Activated CD4-positive, alpha-beta T cell treated with anti-CD3 and anti-CD28 coated beads, Interleukin-2, amount 10 ng/mL, durations not matched to agents 24 days and 14 days (primary cell): ENCODE data around the gene NFIB. TPM values are rescaled to one million over a fixed set of nuclear protein-coding genes. Genes with fewer than 3 reads are reported as not detected.

Experiments used
- DNase-seq: peaks from one replicate; pipeline ENCODE4 v3.0.0; 2022
- H3K27ac Mint-ChIP-seq: one replicate; pipeline ENCODE4 v1.8.0; 2022; ENCODE audit warnings: mild to moderate bottlenecking, mixed read lengths
- H3K27me3 Mint-ChIP-seq: one replicate; pipeline ENCODE4 v1.8.0; 2022; ENCODE audit warnings: mixed read lengths
- H3K36me3 Mint-ChIP-seq: one replicate; pipeline ENCODE4 v1.8.0; 2022; ENCODE audit warnings: low read depth, mild to moderate bottlenecking, mixed read lengths
- H3K4me1 Mint-ChIP-seq: one replicate; pipeline ENCODE4 v1.8.0; 2021; ENCODE audit warnings: mixed read lengths
- H3K4me3 Mint-ChIP-seq: one replicate; pipeline ENCODE4 v1.8.0; 2022; ENCODE audit warnings: mild to moderate bottlenecking, moderate library complexity, mixed read lengths
- H3K9me3 Mint-ChIP-seq: one replicate; pipeline ENCODE4 v1.8.0; 2021; ENCODE audit warnings: mixed read lengths
- intact Hi-C: fragments of 100-400 bp; cut with micrococcal nuclease; formaldehyde crosslinking; loops from one replicate; pipeline ENCODE4 v1.15.1; 2023
- total RNA-seq: library from RNA; stranded (reverse); gene quantifications from 2 replicates; pipeline ENCODE4 v1.2.3, GENCODE V29; 2022

Gene NFIB
- total RNA-seq, 1 donor from 2014 or later = not detected

DNA sequence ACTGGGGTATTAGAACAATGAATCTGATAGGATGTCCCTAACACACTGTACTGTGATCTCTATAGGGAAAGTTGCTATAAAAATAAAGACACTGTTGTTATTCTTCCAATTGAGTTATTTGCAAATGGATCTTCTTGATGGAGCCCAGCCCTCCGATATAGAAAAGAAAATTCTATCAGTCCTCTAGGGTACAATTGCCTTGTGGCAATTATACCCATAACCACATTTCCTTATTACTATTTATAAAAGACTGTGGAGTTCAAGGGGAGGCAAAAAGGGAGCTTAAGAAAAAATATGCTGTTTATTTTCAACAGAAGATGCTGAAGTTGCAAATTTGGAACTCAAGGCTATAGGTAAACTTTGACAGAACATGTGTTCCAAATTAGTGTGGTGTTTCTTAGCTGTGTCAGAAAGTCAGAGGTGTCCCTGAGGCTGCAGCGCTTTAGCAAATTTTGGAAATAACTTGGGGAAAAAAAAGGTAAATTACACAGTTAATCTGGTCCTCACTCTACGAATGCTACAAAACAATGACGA is 116.5 kb downstream of the NFIB start:
- H3K36me3 Mint-ChIP-seq = no peaks in the 10 kb centered on the region
- no peak overlapping the region for H3K4me3 Mint-ChIP-seq
- no peak for DNase-seq
- no peaks in the 10 kb centered on the region for H3K9me3 Mint-ChIP-seq
- intact Hi-C loops = no loop called here
- H3K4me1 Mint-ChIP-seq = no peaks in the 10 kb centered on the region
- H3K27me3 Mint-ChIP-seq = no peaks in the 10 kb centered on the region
- no peak overlapping the region for H3K27ac Mint-ChIP-seq

DNA sequence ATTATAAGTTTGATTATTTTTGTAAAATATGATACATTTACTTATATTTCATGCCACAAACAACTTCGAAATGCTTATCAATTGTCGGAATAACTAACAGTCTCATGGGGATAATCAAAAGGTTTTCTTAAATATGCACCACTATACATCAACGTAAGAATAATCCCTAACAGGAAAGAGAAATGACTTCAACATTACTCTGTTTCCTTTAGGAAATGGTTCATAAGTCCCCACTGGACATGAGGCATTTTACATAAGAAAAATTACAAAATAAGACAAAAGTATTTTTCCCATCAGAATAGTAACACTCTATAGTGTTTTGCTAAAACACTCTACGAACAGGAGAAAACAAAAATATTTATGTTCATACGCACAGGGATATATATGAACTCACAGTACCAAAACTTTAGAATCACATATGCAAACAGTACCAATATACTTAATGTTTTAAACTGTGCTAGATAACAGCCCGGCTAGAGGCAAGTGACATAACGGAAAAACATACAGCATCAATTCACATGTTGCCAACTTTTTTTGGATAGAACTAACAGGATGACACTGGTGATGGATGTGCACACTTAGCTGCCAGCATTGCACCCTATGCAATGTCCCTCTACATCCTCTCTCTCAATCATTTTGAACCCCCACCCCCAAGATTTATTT is 120.5 kb downstream of the NFIB start:
- no peaks in the 10 kb centered on the region for H3K4me1 Mint-ChIP-seq
- H3K27me3 Mint-ChIP-seq = no peaks in the 10 kb centered on the region
- intact Hi-C loops = no loop called here
- H3K36me3 Mint-ChIP-seq = no peaks in the 10 kb centered on the region
- H3K9me3 Mint-ChIP-seq = no peaks in the 10 kb centered on the region
- H3K4me3 Mint-ChIP-seq = no peak overlapping the region
- DNase-seq = no peak
- H3K27ac Mint-ChIP-seq = no peak overlapping the region

DNA sequence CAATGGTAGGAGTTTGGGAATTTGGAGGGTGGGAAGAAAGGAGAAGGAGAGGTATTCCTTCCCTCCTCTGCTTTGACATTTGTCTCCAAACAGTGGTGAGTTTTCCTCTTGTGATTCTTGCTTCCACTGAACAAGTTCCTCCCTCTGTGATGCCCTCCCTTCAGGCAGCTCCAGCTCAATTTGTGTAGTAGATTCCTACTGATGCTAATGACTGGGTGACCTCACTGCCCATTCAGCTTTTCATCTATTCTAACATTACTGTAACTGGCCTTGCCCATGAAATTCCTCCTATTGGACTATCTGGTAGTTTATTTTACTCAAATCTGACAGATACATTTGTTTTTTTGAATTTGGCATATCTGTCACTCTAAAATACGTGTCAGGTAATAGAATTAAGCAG is 121.4 kb downstream of the NFIB start:
- no peak overlapping the region for H3K27ac Mint-ChIP-seq
- no peaks in the 10 kb centered on the region for H3K27me3 Mint-ChIP-seq
- no peaks in the 10 kb centered on the region for H3K9me3 Mint-ChIP-seq
- DNase-seq = no peak
- H3K36me3 Mint-ChIP-seq = no peaks in the 10 kb centered on the region
- no peak overlapping the region for H3K4me3 Mint-ChIP-seq
- intact Hi-C loops = no loop called here
- H3K4me1 Mint-ChIP-seq = no peaks in the 10 kb centered on the region

DNA sequence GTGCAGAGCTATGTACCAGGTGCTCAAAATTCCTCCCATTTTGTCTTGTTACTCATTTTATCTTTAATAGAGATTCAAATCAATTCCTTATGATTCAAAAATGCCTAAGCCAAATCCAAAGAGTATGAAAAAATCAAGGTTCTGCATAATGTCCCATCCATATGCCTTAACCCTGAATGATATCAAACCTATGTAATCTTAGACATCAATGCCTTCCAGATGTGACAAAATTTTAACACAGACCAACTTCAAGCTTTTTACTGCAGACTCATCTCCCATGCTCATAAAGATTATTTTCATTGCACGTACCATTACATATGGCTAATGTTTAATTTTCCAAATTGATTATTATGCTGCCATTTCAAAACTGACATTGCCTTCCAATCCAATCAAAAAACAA is 122.4 kb downstream of the NFIB start:
- Mint-ChIP-seq H3K4me3 (no peak overlapping the region), H3K27ac (no peak overlapping the region), H3K9me3 (no peaks in the 10 kb centered on the region), H3K36me3 (no peaks in the 10 kb centered on the region), H3K27me3 (no peaks in the 10 kb centered on the region), H3K4me1 (no peaks in the 10 kb centered on the region)
- no peak for DNase-seq
- intact Hi-C loops = no loop called here

DNA sequence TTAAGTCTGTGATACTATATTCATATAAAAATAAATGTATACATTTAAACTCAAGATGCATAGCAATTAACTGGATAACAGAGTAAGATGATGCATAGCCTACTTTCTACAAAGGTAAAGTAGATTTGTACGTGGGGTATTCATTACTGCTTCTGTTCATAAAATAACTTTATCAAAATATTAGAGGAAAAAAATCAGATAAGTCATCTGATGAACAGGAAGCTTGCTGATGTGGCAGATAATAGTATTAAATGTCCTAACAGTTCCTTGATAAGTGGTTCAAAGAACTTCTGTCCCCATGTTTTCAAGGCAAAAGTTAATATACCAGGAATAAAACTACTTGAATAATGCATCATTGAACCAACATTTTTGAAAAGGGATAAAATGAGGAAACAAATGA is 123.7 kb downstream of the NFIB start:
- Mint-ChIP-seq H3K4me3 (no peak overlapping the region), H3K27me3 (no peaks in the 10 kb centered on the region), H3K27ac (no peak overlapping the region), H3K36me3 (no peaks in the 10 kb centered on the region), H3K9me3 (no peaks in the 10 kb centered on the region), H3K4me1 (no peaks in the 10 kb centered on the region)
- intact Hi-C loops = no loop called here
- no peak for DNase-seq

DNA sequence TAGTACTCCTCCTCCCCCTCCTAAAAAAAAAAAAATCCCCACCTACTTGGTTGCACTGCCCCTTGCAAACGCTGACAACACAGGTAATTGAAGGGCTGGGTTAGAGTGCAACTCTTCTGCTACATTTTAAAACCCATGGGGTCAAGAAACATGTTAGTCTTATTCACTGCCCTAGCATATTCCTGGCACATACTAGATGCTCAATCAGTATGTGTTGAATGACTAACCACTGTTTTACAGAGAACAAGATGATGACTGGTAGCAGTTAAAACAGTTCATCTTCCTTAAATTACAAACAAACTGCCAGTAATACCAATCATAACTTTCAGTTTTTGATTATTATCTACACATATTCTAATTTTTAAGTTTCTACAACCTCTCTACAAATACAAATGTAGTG is 124.4 kb downstream of the NFIB start:
- Mint-ChIP-seq H3K27me3 (no peaks in the 10 kb centered on the region), H3K4me3 (no peak overlapping the region), H3K36me3 (no peaks in the 10 kb centered on the region), H3K9me3 (no peaks in the 10 kb centered on the region), H3K27ac (no peak overlapping the region), H3K4me1 (no peaks in the 10 kb centered on the region)
- no peak for DNase-seq
- intact Hi-C loops = no loop called here

DNA sequence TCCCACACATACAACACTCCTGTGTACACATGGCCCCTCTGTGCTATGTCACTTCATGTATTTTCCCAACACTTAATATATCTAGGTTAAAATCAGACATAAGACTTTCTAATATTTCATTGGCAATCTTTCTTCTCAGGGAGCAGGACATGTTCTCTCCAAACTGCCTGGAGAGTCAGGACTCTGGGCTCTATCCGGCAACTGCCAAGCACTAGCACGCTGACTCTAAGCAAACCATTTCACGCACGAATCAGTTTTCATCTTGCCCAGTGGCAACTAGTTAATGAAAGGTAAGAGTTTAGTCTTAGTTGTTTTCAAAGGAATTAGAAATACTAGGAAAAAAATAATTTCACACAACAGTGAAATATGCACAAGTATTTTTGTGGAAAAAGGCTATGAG is 124.8 kb downstream of the NFIB start:
- Mint-ChIP-seq H3K4me1 (no peaks in the 10 kb centered on the region), H3K4me3 (no peak overlapping the region), H3K27me3 (no peaks in the 10 kb centered on the region), H3K9me3 (no peaks in the 10 kb centered on the region), H3K36me3 (no peaks in the 10 kb centered on the region), H3K27ac (no peak overlapping the region)
- intact Hi-C loops = no loop called here
- no peak for DNase-seq

DNA sequence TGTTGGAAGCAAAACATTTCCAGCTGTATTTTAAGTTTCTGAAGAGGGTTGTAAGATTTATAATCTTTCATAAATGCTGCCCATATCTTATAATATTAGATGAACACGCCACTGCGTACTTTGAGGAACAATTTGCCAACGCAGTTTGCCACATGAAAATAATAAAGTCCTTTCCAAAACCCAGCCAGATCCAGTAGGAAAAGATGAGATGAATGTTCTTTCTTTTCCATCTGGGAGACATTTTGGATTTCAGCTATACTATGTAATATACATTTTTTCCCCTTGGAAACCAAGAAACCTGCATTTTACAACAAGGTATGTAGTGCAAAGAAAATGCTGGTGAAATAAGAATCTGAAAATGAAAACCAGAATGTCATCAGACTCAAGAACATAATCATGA is 125.4 kb downstream of the NFIB start:
- Mint-ChIP-seq H3K36me3 (no peaks in the 10 kb centered on the region), H3K4me3 (no peak overlapping the region), H3K27me3 (no peaks in the 10 kb centered on the region), H3K27ac (no peak overlapping the region), H3K9me3 (no peaks in the 10 kb centered on the region), H3K4me1 (no peaks in the 10 kb centered on the region)
- intact Hi-C loops = no loop called here
- DNase-seq = no peak

DNA sequence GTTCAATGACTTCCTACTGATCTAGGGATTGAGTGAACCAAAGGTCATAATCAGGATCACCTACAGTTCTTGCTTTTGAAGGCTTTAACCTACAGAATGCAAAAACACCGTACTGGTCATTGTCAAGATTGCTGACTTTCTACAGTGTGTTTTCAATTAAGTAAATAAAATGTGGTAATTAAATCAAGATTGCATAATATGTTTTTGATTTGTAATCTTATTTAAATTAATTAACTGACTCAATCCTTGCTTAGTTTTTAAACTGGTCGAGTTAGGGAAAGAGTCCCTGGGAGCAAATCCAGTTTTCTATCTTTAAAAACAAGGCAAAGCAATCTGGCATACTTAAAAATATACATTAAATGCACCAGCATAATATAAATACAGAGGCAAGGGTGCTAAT is 125.9 kb downstream of the NFIB start:
- no peak for DNase-seq
- Mint-ChIP-seq H3K4me1 (no peaks in the 10 kb centered on the region), H3K27ac (no peak overlapping the region), H3K27me3 (no peaks in the 10 kb centered on the region), H3K4me3 (no peak overlapping the region), H3K9me3 (no peaks in the 10 kb centered on the region), H3K36me3 (no peaks in the 10 kb centered on the region)
- intact Hi-C loops = no loop called here

DNA sequence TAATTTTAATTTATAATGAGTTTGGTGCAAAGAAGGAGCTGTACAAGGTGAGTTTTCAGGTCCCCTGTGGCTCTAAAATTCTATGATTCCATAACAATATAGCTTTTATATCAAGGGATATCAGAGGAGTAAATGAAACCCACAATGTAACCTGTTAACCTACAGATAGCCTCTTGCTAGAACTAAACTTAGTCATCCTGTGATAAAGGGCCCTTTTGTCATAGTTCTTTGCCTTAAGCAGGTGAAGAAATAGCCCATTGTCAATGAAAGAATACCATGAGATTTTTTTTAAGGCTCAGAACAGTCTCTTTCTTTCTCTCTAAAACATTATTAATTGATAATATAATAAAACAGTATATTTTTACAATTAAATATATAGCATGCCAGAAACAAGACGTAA is 127.8 kb downstream of the NFIB start:
- Mint-ChIP-seq H3K9me3 (no peaks in the 10 kb centered on the region), H3K27ac (no peak overlapping the region), H3K4me1 (no peaks in the 10 kb centered on the region), H3K4me3 (no peak overlapping the region), H3K27me3 (no peaks in the 10 kb centered on the region), H3K36me3 (no peaks in the 10 kb centered on the region)
- intact Hi-C loops = no loop called here
- DNase-seq = no peak

DNA sequence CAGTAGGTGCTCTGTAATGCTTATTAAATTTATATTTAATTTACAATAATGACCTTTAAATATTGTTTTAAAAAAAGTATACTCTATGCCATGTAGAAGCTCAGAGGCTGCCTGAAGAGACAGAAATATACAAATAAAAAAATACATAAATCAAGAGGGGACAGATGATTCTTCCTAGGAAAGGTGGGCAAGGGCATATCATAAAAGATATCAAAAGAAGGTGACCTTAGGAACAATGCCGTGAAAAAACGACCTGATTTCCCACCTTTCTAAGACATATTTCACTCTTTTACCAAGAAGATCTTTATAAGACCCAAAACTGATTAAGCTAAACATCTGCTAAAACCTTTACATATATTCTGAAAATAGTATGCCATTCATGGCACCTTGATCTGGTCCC is 128.9 kb downstream of the NFIB start:
- intact Hi-C loops = no loop called here
- no peak for DNase-seq
- no peaks in the 10 kb centered on the region for H3K27me3 Mint-ChIP-seq
- no peak overlapping the region for H3K4me3 Mint-ChIP-seq
- no peak overlapping the region for H3K27ac Mint-ChIP-seq
- H3K4me1 Mint-ChIP-seq = no peaks in the 10 kb centered on the region
- no peaks in the 10 kb centered on the region for H3K36me3 Mint-ChIP-seq
- H3K9me3 Mint-ChIP-seq = no peaks in the 10 kb centered on the region

DNA sequence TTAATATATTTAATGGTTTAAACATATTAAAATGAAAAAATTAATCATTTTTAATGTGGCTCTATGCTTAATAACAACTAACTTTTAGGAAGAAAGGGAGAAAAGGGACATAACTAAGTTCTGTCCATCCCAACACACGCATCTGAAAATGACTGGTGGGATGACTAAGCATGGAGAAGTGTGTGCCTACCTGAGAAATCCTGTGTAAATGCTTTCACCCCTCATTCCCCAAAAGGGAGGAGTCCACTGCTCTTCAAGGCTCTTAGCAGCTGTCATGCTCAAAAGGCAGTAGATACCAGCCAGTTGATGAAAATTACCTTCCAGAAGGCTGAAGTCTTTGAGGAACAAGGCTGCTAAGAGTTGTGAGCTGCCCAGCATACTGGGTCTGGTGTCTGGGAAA is 130.9 kb downstream of the NFIB start:
- Mint-ChIP-seq H3K36me3 (no peaks in the 10 kb centered on the region), H3K4me3 (no peak overlapping the region), H3K27ac (no peak overlapping the region), H3K4me1 (no peaks in the 10 kb centered on the region), H3K27me3 (no peaks in the 10 kb centered on the region), H3K9me3 (no peaks in the 10 kb centered on the region)
- intact Hi-C loops = no loop called here
- no peak for DNase-seq

DNA sequence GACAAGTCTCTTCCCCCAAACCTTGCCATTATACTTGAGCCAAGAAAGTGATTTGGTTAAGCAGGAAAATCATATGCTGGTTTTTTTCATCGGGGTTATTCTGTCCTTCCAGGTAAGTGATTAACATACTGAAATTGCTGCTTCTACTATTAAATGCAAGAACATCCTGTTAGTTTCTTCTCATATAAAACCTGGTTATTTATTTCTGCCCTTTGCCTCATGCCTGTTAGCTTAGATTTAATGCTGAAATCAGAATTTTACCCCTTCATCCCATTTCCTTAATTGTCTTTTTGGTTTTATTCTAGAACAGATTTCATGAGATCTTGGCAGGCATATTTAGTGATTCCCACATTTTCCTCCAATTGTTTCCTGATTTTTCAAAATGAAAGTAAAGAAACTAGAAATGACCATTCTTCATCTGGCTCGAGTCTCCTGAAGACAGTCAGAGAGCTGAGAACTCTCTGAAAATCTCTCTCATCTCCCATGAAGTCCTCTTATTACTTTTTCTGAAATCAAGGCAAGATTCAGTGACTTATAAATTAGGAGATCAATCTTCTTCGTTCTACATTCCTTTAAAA is 132.9 kb downstream of the NFIB start:
- Mint-ChIP-seq H3K36me3 (no peaks in the 10 kb centered on the region), H3K4me1 (no peaks in the 10 kb centered on the region), H3K27me3 (no peaks in the 10 kb centered on the region), H3K4me3 (no peak overlapping the region), H3K9me3 (no peaks in the 10 kb centered on the region), H3K27ac (no peak overlapping the region)
- no peak for DNase-seq
- intact Hi-C loops = no loop called here

DNA sequence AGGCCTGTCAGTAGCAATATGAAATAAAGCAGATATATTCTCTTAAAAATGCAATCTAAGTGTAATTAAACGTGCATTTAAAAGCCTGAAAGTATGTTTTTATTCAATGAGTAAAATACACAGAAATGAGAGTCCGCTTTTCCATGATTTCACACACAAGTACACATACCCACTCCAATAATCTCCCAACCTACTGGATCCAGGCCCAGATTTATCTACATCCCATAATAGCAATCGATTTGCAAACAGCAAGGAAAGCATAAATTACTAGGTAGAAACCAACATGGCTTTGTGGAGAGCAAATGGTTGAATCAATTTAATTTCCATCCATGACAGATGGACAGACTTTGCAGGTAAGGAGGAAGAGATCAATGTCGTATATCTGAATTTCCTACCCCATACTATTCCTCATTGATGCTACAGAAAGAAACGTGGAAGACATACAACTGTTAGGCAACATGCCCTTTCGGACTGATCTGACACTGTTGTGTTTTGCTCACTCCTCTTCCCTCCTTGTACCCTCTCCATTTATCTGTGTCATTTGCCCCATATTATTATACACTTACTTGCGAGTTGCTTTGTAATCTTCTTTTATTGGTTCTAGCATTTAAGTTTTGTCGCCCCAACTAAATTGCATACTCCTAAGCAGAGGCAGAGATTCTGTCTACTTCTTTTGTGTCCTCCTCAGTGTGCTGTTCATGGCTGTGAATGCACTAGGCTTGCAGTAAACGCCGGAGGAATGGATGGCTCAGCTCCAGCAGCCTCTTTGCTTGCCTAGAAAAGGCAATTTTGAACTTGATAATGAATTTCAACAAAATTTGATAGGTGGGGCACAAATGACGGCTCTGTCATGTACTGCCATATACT is 133.6 kb downstream of the NFIB start:
- H3K4me3 Mint-ChIP-seq = no peak overlapping the region
- DNase-seq = no peak
- no peaks in the 10 kb centered on the region for H3K27me3 Mint-ChIP-seq
- intact Hi-C loops = no loop called here
- H3K4me1 Mint-ChIP-seq = no peaks in the 10 kb centered on the region
- H3K9me3 Mint-ChIP-seq = no peaks in the 10 kb centered on the region
- no peaks in the 10 kb centered on the region for H3K36me3 Mint-ChIP-seq
- H3K27ac Mint-ChIP-seq = no peak overlapping the region
